SK-MEL-5 (cell line): ENCODE results near the gene GGCT. TPM values are rescaled to one million over a fixed set of nuclear protein-coding genes. Genes with fewer than 3 reads are reported as not detected.
A peak's percentile ranks its signal among the peaks of the same experiment; 100 is the strongest.
"Not testable (repeated sequence)": the region's sequence is repeated elsewhere in the genome, so short reads cannot be mapped to it uniquely, and the experiment has no call there.

Source experiments
- DNase-seq: peaks from one replicate; pipeline ENCODE4 v3.0.0-alpha.2; 2016; ENCODE audit warnings: low read depth, low spot score
- in situ Hi-C: cut with HindIII; loops from 2 replicates; pipeline ENCODE4 v1.10.0; 2016; ENCODE audit warnings: low sequenced_read_pairs, high pct_unique_total_duplicates, low pct_unique_long_range_greater_than_20kb
- total RNA-seq: library from RNA; depleted of rRNA; stranded (reverse); fragments of >200 nt; shearing (Covaris generic); gene quantifications from 2 replicates; pipeline ENCODE4 v1.2.3, GENCODE V29; 2014

GGCT gene
- total RNA-seq, 1 experiment from 2014 or later: 143 TPM

GRCh38 chr7:30502470-30503251, 2.0 kb downstream of the GGCT start:
- in situ Hi-C loops: no loop called here

GRCh38 chr7:30501264-30501663, 3.4 kb downstream of the GGCT start:
- DNase-seq: no peak
- in situ Hi-C loops: no loop called here

More at GRCh38 chr7:30502470-30503251, 2.0 kb downstream of the GGCT start:
- DNase-seq: no peak

GRCh38 chr7:30493228-30493627, 11.4 kb downstream of the GGCT start:
- in situ Hi-C loops: no loop called here
- no peak for DNase-seq

GRCh38 chr7:30491417-30491816, 13.2 kb downstream of the GGCT start:
- in situ Hi-C loops: no loop called here
- no peak for DNase-seq

GRCh38 chr7:30487371-30487770, 17.3 kb downstream of the GGCT start:
- no peak for DNase-seq
- in situ Hi-C loops: no loop called here

- DNase-seq: no peak
Observed at GRCh38 chr7:30485667-30486066, 19.0 kb downstream of the GGCT start.

GRCh38 chr7:30481416-30481815, 23.2 kb downstream of the GGCT start:
- DNase-seq, in situ Hi-C loops: not testable (repeated sequence)

More at GRCh38 chr7:30485667-30486066, 19.0 kb downstream of the GGCT start:
- in situ Hi-C loops: no loop called here

GRCh38 chr7:30479202-30480120, 25.2 kb downstream of the GGCT start:
- peak; percentile 45 for DNase-seq
- in situ Hi-C loops: no loop called here

GRCh38 chr7:30478349-30479201, 26.1 kb downstream of the GGCT start, which contains the start of gene NOD1:
NOD1 (minus strand) TSS chr7:30478784; CDS start chr7:30456921, 21,863 bp downstream.
- DNase-seq: peak; percentile 73
- in situ Hi-C loops: no loop called here

GRCh38 chr7:30476459-30477145, 28.0 kb downstream of the GGCT start:
- in situ Hi-C loops: no loop called here
- no peak for DNase-seq

- DNase-seq: no peak
- in situ Hi-C loops: no loop called here
Observed at GRCh38 chr7:30475580-30475979, 29.0 kb downstream of the GGCT start.

- in situ Hi-C loops: no loop called here
- DNase-seq: no peak
Observed at GRCh38 chr7:30474893-30475292, 29.7 kb downstream of the GGCT start.

GRCh38 chr7:30474485-30474884, 30.1 kb downstream of the GGCT start:
- in situ Hi-C loops: no loop called here

GRCh38 chr7:30473903-30474302, 30.7 kb downstream of the GGCT start:
- DNase-seq: no peak
- in situ Hi-C loops: no loop called here

More at GRCh38 chr7:30474485-30474884, 30.1 kb downstream of the GGCT start:
- DNase-seq: no peak

- in situ Hi-C loops: no loop called here
- DNase-seq: no peak
Observed at GRCh38 chr7:30472784-30473775, 31.5 kb downstream of the GGCT start.
